GM12878 (cell line): ENCODE measurements around the gene HIVEP2. TPM values are rescaled to one million over a fixed set of nuclear protein-coding genes. Genes with fewer than 3 reads are reported as not detected.
A peak's percentile ranks its signal among the peaks of the same experiment; 100 is the strongest.

Source experiments
- CBX5 ChIP-seq: sonication (generic); IDR thresholded peaks from 2 replicates; pipeline ENCODE4 v1.6.1; 2016; ENCODE audit warnings: low read depth, moderate library complexity, mild to moderate bottlenecking, inconsistent platforms
- CEBPB ChIP-seq, 2 experiments: fragments of 150-350 bp in 1 of 2; IDR thresholded peaks; 2 replicates each; pipeline ENCODE4 v1.6.1; 2012 to 2014; ENCODE audit warnings: low read depth in 2 of 2, low read length in 2 of 2, borderline replicate concordance in 1 of 2, inconsistent platforms in 1 of 2
- E4F1 ChIP-seq: fragments of 450-650 bp; IDR thresholded peaks from 2 replicates; pipeline ENCODE4 v1.6.1; 2018; ENCODE audit warnings: borderline replicate concordance, mild to moderate bottlenecking; ENCODE audit not compliant: partially characterized antibody
- HCFC1 ChIP-seq: fragments of 150-350 bp; IDR thresholded peaks from 2 replicates; pipeline ENCODE4 v1.6.1; 2014; ENCODE audit warnings: low read length
- IKZF2 ChIP-seq, 2 experiments: fragments of 450-650 bp; IDR thresholded peaks; 2 replicates each; pipeline ENCODE4 v1.6.1; 2017; ENCODE audit warnings: mild to moderate bottlenecking in 2 of 2, moderate library complexity in 2 of 2
- JUNB ChIP-seq: IDR thresholded peaks from 2 replicates; pipeline ENCODE4 v1.6.1; 2016; ENCODE audit warnings: antibody characterized with exemption, mild to moderate bottlenecking
- NFXL1 ChIP-seq: fragments of 450-650 bp; IDR thresholded peaks from 2 replicates; pipeline ENCODE4 v1.6.1; 2017; ENCODE audit warnings: antibody characterized with exemption, mild to moderate bottlenecking, borderline replicate concordance
- RCOR1 ChIP-seq: conservative IDR thresholded peaks from 2 replicates; pipeline ENCODE4 v1.6.1; 2012; ENCODE audit warnings: low read depth, low read length, improper control_type of control experiment
- RELB ChIP-seq: fragments of 450-650 bp; IDR thresholded peaks from 2 replicates; pipeline ENCODE4 v1.6.1; 2017; ENCODE audit warnings: low read depth, mild to moderate bottlenecking, moderate library complexity
- RUNX3 ChIP-seq: IDR thresholded peaks from 2 replicates; pipeline ENCODE4 v1.6.1; 2012; ENCODE audit warnings: low read length, inconsistent platforms
- polyA plus RNA-seq, 11 experiments: library from polyadenylated mRNA; depleted of rRNA in 4 of 11; unstranded in 6 of 11; stranded (reverse) in 5 of 11; fragments of >200 nt; fragmentation: Nextera tagmentation in 4 of 11; fragmentation: Illumina TruSeq in 1 of 11; extraction: Ambion mirVana in 4 of 11; extraction: Trizol in 1 of 11; gene quantifications; 1 replicate in 1 of 11; 2 replicates in 10 of 11; pipeline versions ENCODE4 v1.2.1 to v1.2.3, GENCODE V29; 2011 to 2016; ENCODE audit warnings: inconsistent platforms in 2 of 11, missing spikeins in 2 of 11, low read depth in 1 of 11
- total RNA-seq, 4 experiments: library from RNA; depleted of rRNA in 3 of 4; stranded (reverse); fragments of >200 nt in 3 of 4; fragmentation: Illumina TruSeq in 1 of 4; extraction: Trizol in 1 of 4; gene quantifications; 2 replicates each; pipeline versions ENCODE4 v1.2.1 to v1.2.3, GENCODE V29; 2013 to 2021

HIVEP2 gene
- total and polyA plus RNA-seq, 10 of the 15 experiments (the other 5 are each of a cell fraction or from before 2014, with no cell fraction given), result 1.2 to 15.7 (median 10.2) TPM

GRCh38 chr6:142855893-142856623, 88.9 kb downstream of the HIVEP2 start (continued):
- no peak for TF ChIP-seq E4F1
- no peak for TF ChIP-seq HCFC1
- no peak for TF ChIP-seq NFXL1
- TF ChIP-seq RELB, result no peak
- peak; percentile 37; the same call in 1 of the 2 replicates for TF ChIP-seq RUNX3
- TF ChIP-seq JUNB, result no peak
- peak in 1 of 2 experiments; percentile 3; a peak in 1 of 4 replicates for TF ChIP-seq CEBPB (IDR thresholded peaks at IDR 0.05; ENCODE audit: borderline replicate concordance in 1 of 2, low read depth in 2 of 2, low read length in 2 of 2)
- no peak for TF ChIP-seq RCOR1
- TF ChIP-seq CBX5, result 0 out of 2 replicates have a peak, but pooled peaks have one; percentile 19
- no peak for TF ChIP-seq IKZF2 (IDR thresholded peaks at IDR 0.05)
- TF ChIP-seq, all 136 proteins: peak for 7
